HepG2 (cell line): ENCODE measurements around the gene SPAG4. TPM values are rescaled to one million over a fixed set of nuclear protein-coding genes. Genes with fewer than 3 reads are reported as not detected.
A peak's percentile ranks its signal among the peaks of the same experiment; 100 is the strongest.

ENCODE experiments used
- ATF7-NPFF ChIP-seq: sonication (generic); formaldehyde crosslinking; IDR thresholded peaks from 2 replicates; pipeline ENCODE4 v1.8.1; 2023; ENCODE audit warnings: mild to moderate bottlenecking, low read depth, missing genetic modification reagents, moderate library complexity
- BRD4 ChIP-seq: sonication (generic); formaldehyde crosslinking; IDR thresholded peaks from 2 replicates; pipeline ENCODE4 v1.4.0; 2020; ENCODE audit warnings: missing genetic modification reagents
- GABPA ChIP-seq, 2 experiments: IDR thresholded peaks; 2 replicates each; pipeline ENCODE4 v1.6.1; 2011 to 2016; ENCODE audit warnings: low read depth in 2 of 2, low read length in 1 of 2, missing biosample characterization in 1 of 2, missing genetic modification characterization in 1 of 2
- SKI ChIP-seq: fragments of 450-650 bp; IDR thresholded peaks from one replicate; pipeline ENCODE4 v1.6.1; 2018; ENCODE audit warnings: mild to moderate bottlenecking; ENCODE audit not compliant: partially characterized antibody
- SNAI1 ChIP-seq: sonication (generic); formaldehyde crosslinking; IDR thresholded peaks from 2 replicates; pipeline ENCODE4 v1.5.0; 2020; ENCODE audit warnings: mild to moderate bottlenecking, missing genetic modification reagents, borderline replicate concordance
- SRF ChIP-seq: IDR thresholded peaks from 2 replicates; pipeline ENCODE4 v1.6.1; 2011; ENCODE audit warnings: mild to moderate bottlenecking, low read depth, low read length, moderate library complexity
- XRCC5 ChIP-seq: fragments of 200-400 bp; formaldehyde crosslinking; optimal IDR thresholded peaks from 2 replicates; pipeline ENCODE3; 2017; ENCODE audit warnings: mild to moderate bottlenecking, low read length
- ZFY ChIP-seq: sonication (generic); formaldehyde crosslinking; IDR thresholded peaks from 2 replicates; pipeline ENCODE4 v1.4.0; 2020; ENCODE audit warnings: missing genetic modification reagents
- ZNF382 ChIP-seq: sonication (generic); formaldehyde crosslinking; IDR thresholded peaks from 2 replicates; pipeline ENCODE4 v1.5.0; 2020; ENCODE audit warnings: missing genetic modification reagents, mild to moderate bottlenecking, borderline replicate concordance
- ZNF766 ChIP-seq: sonication (generic); formaldehyde crosslinking; IDR thresholded peaks from 2 replicates; pipeline ENCODE4 v1.5.0; 2020; ENCODE audit warnings: missing genetic modification reagents, borderline replicate concordance
- ZNF891 ChIP-seq: sonication (generic); formaldehyde crosslinking; IDR thresholded peaks from 2 replicates; pipeline ENCODE4 v1.5.0; 2020; ENCODE audit warnings: mild to moderate bottlenecking, missing genetic modification reagents
- ZSCAN9 ChIP-seq: IDR thresholded peaks from 2 replicates; pipeline ENCODE4 v1.6.1; 2016; ENCODE audit warnings: borderline replicate concordance
- polyA plus RNA-seq, 8 experiments: library from polyadenylated mRNA; depleted of rRNA in 3 of 8; stranded (reverse) in 7 of 8; unstranded in 1 of 8; fragments of >200 nt; fragmentation: Illumina TruSeq in 4 of 8; extraction: Trizol in 4 of 8; gene quantifications; 2 replicates each; pipeline versions ENCODE4 v1.2.1 to v1.2.3, GENCODE V29; 2011 to 2016; ENCODE audit warnings: low read depth in 4 of 8, missing spikeins in 1 of 8, mixed read lengths in 1 of 8; ENCODE audit not compliant: insufficient read depth in 1 of 8
- total RNA-seq, 5 experiments: library from RNA; depleted of rRNA; stranded (reverse); fragments of >200 nt; fragmentation: Illumina TruSeq; extraction: Trizol; gene quantifications; 2 replicates each; pipeline ENCODE4 v1.2.3, GENCODE V29; 2016; ENCODE audit warnings: low read depth in 1 of 5
- TF ChIP-seq, protein P1 (sequence below): sonication (generic); formaldehyde crosslinking; IDR thresholded peaks from one replicate; pipeline ENCODE4 v1.5.1; 2020; ENCODE audit warnings: mild to moderate bottlenecking, missing genetic modification reagents; ENCODE audit errors: not compliant biosample characterization
- TF ChIP-seq, protein P2 (sequence below): sonication (generic); formaldehyde crosslinking; IDR thresholded peaks from 2 replicates; pipeline ENCODE4 v1.8.1; 2022; ENCODE audit warnings: mild to moderate bottlenecking, missing genetic modification reagents
- TF ChIP-seq, protein P3 (sequence below): fragments of 450-650 bp; IDR thresholded peaks from 2 replicates; pipeline ENCODE4 v1.6.1; 2017; ENCODE audit warnings: mild to moderate bottlenecking

The SPAG4 gene
- total and polyA plus RNA-seq, 2 of the 13 experiments (the other 11 are each of a cell fraction or from before 2014, with no cell fraction given) = 5.8 to 137 TPM

DNA sequence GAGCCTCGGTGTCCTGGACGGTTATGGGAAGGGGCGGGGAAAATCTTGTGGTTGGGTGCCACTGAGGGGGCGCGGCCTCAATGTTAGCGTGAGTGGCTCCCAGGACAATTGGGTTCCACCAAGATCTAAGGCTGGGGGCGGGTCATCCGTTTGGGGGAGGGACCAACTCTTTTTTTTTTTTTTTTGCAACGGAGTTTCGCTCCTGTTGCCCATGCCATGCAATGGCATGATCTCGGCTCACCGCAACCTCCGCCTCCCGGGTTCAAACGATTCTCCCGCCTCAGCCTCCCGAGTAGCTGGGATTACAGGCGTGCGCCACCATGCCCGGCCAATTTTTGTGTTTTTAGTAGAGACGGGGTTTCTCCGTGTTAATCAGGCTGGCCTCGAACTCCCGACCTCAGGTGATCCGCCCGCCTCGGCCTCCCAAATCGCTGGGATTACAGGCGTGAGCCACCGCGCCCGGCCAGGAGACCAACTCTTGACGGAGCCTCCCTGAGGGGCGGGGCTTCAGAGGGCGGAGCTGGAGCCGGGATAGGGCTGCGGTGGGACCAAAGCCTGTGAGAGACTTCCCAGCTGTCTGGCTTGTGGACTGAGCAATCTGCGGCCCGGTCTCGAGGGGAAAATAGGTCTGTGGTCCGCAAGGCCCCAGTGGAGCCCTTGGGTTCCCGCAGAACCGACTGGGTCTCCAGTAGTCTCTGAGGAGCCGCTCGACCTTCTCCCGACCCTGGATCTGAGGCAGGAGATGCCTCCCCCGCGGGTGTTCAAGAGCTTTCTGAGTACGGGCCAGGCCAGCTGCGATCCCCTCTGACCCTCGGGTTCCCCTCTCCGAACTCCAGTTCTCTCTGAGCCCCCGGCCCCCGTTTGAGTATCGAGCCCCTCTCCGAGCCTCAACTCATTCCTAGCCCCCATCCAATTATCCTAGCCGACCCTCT, 1.1 kb downstream of the SPAG4 start (continued):
- TF ChIP-seq SNAI1 (CRISPR knock-in tag) = peak; percentile 96
- TF ChIP-seq GABPA (IDR thresholded peaks at IDR 0.05; ENCODE audit: low read depth, low read length) = no peak
- peak; percentile 64; the same call in 1 of the 2 replicates for TF ChIP-seq GABPA (CRISPR knock-in tag; IDR thresholded peaks at IDR 0.05; ENCODE audit: low read depth)
- TF ChIP-seq SKI = peak; percentile 10
- TF ChIP-seq ZNF766 = peak; percentile 87
- TF ChIP-seq BRD4 (CRISPR knock-in tag) = peak; percentile 21; the same call in 1 of the 2 replicates
- peak; percentile 65 for TF ChIP-seq XRCC5
- TF ChIP-seq ZNF891 = peak; percentile 87; the same call in 1 of the 2 replicates
- TF ChIP-seq, protein P1, sequence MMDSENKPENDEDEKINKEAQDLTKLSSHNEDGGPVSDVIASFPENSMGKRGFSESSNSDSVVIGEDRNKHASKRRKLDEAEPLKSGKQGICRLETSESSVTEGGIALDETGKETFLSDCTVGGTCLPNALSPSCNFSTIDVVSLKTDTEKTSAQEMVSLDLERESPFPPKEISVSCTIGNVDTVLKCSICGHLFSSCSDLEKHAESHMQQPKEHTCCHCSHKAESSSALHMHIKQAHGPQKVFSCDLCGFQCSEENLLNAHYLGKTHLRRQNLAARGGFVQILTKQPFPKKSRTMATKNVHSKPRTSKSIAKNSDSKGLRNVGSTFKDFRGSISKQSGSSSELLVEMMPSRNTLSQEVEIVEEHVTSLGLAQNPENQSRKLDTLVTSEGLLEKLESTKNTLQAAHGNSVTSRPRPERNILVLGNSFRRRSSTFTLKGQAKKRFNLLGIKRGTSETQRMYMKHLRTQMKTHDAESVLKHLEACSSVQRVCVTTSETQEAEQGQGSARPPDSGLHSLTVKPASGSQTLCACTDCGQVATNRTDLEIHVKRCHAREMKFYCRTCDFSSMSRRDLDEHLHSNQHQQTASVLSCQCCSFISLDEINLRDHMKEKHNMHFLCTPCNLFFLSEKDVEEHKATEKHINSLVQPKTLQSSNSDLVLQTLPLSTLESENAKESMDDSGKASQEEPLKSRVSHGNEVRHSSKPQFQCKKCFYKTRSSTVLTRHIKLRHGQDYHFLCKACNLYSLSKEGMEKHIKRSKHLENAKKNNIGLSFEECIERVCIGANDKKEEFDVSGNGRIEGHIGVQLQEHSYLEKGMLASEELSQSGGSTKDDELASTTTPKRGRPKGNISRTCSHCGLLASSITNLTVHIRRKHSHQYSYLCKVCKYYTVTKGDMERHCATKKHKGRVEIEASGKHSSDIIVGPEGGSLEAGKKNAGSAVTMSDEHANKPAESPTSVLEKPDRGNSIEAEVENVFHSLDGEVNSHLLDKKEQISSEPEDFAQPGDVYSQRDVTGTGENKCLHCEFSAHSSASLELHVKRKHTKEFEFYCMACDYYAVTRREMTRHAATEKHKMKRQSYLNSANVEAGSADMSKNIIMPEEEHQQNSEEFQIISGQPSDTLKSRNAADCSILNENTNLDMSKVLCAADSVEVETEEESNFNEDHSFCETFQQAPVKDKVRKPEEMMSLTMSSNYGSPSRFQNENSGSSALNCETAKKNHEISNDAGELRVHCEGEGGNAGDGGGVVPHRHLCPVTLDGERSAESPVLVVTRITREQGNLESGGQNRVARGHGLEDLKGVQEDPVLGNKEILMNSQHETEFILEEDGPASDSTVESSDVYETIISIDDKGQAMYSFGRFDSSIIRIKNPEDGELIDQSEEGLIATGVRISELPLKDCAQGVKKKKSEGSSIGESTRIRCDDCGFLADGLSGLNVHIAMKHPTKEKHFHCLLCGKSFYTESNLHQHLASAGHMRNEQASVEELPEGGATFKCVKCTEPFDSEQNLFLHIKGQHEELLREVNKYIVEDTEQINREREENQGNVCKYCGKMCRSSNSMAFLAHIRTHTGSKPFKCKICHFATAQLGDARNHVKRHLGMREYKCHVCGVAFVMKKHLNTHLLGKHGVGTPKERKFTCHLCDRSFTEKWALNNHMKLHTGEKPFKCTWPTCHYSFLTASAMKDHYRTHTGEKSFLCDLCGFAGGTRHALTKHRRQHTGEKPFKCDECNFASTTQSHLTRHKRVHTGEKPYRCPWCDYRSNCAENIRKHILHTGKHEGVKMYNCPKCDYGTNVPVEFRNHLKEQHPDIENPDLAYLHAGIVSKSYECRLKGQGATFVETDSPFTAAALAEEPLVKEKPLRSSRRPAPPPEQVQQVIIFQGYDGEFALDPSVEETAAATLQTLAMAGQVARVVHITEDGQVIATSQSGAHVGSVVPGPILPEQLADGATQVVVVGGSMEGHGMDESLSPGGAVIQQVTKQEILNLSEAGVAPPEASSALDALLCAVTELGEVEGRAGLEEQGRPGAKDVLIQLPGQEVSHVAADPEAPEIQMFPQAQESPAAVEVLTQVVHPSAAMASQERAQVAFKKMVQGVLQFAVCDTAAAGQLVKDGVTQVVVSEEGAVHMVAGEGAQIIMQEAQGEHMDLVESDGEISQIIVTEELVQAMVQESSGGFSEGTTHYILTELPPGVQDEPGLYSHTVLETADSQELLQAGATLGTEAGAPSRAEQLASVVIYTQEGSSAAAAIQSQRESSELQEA (CRISPR knock-in tag) = peak; percentile 38
- TF ChIP-seq ATF7-NPFF (CRISPR knock-in tag) = peak; percentile 55; the same call in 1 of the 2 replicates
- TF ChIP-seq ZSCAN9 (CRISPR knock-in tag) = no peak
- no peak for TF ChIP-seq ZNF382 (CRISPR knock-in tag)
- TF ChIP-seq, protein P2, sequence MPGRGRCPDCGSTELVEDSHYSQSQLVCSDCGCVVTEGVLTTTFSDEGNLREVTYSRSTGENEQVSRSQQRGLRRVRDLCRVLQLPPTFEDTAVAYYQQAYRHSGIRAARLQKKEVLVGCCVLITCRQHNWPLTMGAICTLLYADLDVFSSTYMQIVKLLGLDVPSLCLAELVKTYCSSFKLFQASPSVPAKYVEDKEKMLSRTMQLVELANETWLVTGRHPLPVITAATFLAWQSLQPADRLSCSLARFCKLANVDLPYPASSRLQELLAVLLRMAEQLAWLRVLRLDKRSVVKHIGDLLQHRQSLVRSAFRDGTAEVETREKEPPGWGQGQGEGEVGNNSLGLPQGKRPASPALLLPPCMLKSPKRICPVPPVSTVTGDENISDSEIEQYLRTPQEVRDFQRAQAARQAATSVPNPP = no peak
- TF ChIP-seq, protein P3, sequence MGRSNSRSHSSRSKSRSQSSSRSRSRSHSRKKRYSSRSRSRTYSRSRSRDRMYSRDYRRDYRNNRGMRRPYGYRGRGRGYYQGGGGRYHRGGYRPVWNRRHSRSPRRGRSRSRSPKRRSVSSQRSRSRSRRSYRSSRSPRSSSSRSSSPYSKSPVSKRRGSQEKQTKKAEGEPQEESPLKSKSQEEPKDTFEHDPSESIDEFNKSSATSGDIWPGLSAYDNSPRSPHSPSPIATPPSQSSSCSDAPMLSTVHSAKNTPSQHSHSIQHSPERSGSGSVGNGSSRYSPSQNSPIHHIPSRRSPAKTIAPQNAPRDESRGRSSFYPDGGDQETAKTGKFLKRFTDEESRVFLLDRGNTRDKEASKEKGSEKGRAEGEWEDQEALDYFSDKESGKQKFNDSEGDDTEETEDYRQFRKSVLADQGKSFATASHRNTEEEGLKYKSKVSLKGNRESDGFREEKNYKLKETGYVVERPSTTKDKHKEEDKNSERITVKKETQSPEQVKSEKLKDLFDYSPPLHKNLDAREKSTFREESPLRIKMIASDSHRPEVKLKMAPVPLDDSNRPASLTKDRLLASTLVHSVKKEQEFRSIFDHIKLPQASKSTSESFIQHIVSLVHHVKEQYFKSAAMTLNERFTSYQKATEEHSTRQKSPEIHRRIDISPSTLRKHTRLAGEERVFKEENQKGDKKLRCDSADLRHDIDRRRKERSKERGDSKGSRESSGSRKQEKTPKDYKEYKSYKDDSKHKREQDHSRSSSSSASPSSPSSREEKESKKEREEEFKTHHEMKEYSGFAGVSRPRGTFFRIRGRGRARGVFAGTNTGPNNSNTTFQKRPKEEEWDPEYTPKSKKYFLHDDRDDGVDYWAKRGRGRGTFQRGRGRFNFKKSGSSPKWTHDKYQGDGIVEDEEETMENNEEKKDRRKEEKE = no peak
- peak; percentile 87 for TF ChIP-seq SRF
- TF ChIP-seq ZFY (CRISPR knock-in tag) = peak; percentile 90
